ENCODE data around the gene E2F4.

Gene E2F4

GRCh38 chr16:67206129-67206837 lies 14.3 kb downstream of the E2F4 start:
- no peak for DNase-seq (ENCODE audit: low read depth)
- no peak overlapping the region for H3K4me3 ChIP-seq (ENCODE audit: low read depth, low read length)
- TF ChIP-seq, protein P1, sequence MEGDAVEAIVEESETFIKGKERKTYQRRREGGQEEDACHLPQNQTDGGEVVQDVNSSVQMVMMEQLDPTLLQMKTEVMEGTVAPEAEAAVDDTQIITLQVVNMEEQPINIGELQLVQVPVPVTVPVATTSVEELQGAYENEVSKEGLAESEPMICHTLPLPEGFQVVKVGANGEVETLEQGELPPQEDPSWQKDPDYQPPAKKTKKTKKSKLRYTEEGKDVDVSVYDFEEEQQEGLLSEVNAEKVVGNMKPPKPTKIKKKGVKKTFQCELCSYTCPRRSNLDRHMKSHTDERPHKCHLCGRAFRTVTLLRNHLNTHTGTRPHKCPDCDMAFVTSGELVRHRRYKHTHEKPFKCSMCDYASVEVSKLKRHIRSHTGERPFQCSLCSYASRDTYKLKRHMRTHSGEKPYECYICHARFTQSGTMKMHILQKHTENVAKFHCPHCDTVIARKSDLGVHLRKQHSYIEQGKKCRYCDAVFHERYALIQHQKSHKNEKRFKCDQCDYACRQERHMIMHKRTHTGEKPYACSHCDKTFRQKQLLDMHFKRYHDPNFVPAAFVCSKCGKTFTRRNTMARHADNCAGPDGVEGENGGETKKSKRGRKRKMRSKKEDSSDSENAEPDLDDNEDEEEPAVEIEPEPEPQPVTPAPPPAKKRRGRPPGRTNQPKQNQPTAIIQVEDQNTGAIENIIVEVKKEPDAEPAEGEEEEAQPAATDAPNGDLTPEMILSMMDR (conservative IDR thresholded peaks at IDR 0.05; ENCODE audit: low read depth, low read length): no peak

GRCh38 chr16:67206838-67207248 lies 14.9 kb downstream of the E2F4 start:
- no peak overlapping the region for H3K4me3 ChIP-seq (ENCODE audit: low read depth, low read length)
- no peak for DNase-seq (ENCODE audit: low read depth)
- TF ChIP-seq, protein P1 (conservative IDR thresholded peaks at IDR 0.05; ENCODE audit: low read depth, low read length): no peak

DNA sequence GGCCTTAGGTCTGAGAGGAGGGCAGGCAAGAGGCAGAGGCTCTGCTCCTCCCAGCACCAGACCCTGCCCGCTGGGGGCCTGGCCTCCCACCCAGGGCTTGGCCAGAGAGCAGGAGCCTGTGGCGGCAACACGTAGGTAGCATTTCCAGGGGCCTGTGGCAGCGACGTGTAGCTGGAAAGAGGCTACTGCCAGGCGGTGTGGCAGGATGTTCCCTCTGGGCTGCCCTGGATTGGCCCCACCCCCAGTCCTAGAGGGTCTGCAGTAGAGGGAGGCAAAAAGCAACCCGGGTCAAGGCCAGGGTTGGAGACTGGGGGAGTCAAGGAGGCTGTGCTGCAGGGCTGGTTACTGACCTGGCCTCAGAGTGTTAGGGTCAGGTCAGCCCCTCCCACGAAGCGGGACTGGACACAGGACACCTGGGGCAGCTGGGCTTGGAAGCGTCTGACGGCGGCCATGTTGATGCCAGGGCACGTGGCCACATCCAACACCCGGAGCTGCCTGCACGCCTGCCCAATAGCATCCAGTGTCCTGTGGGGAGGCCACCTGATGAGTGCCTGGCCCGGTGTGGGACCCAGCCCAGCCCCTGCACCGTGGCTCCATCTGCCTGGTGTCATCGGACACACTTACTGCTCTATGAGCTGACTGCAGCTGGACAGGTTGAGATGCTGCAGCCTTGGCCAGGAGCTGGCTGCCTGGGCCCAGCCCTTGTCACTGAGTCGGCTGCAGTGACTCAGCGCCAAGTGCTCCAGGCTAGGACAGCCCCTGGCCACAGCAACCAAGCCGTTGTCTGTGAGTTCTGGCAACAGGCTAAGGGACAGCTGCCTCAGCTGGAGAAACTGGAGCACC lies 15.5 kb downstream of the E2F4 start:
- H3K4me3 ChIP-seq (ENCODE audit: low read depth, low read length): no peak overlapping the region
- TF ChIP-seq, protein P1 (conservative IDR thresholded peaks at IDR 0.05; ENCODE audit: low read depth, low read length): no peak
- no peak for DNase-seq (ENCODE audit: low read depth)

GRCh38 chr16:67208154-67208896 lies 16.4 kb downstream of the E2F4 start:
- TF ChIP-seq, protein P1 (conservative IDR thresholded peaks at IDR 0.05; ENCODE audit: low read depth, low read length): no peak
- no peak for DNase-seq (ENCODE audit: low read depth)
- H3K4me3 ChIP-seq (ENCODE audit: low read depth, low read length): no peak overlapping the region

- H3K4me3 ChIP-seq (ENCODE audit: low read depth, low read length): no peak overlapping the region
- TF ChIP-seq, protein P1 (conservative IDR thresholded peaks at IDR 0.05; ENCODE audit: low read depth, low read length): no peak
- DNase-seq (ENCODE audit: low read depth): no peak
These were observed 17.6 kb downstream of the E2F4 start for GRCh38 chr16:67209565-67209964.

DNA sequence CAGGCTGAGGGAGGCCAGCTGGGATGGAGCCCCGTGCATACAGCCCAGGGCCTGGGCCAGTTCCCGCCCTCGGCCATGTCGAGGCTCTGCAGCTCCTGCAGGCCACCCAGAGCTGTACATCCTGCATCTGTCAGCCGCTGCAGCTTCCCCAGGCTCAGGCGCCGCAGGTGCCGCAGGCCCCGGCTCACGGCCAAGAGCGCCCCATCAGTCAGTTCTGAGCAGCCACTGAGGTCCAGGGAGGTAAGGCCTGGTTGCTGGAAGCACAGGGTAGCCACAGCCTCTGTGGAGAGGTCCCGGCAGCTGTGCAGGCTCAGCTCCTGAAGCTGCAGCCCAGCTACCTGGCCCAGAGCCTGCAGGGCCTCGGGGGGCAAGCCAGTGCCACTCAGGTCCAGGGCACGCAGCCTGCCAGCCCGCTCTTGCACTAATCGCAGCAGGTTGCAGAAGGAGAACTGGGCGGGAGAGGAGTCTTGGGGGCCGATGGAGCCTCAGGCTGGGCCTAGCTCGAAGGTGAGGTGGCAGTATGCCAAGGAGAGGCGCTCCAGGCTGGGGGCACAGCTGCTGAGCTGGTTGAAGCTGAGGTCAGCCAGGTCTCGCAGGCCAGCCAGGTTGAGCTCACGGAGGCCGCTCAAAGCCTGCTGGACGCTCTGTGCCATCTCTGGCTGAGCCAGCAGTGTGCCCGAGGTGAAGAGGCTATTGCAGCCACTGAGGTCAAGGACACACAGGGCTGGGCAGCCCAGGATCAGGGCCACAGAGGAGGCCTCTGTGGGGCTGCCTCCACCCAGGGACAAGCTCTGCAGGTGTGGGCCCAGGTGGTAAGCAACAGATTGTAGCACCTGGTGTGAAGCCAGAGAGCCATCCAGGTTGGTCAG lies 18.3 kb downstream of the E2F4 start:
- TF ChIP-seq, protein P1 (conservative IDR thresholded peaks at IDR 0.05; ENCODE audit: low read depth, low read length): no peak
- H3K4me3 ChIP-seq (ENCODE audit: low read depth, low read length): no peak overlapping the region
- no peak for DNase-seq (ENCODE audit: low read depth)
